Measurements from ENCODE around the gene CREB3L4. TPM values are rescaled to one million over a fixed set of nuclear protein-coding genes. Genes with fewer than 3 reads are reported as not detected.

Gene CREB3L4
- total and polyA plus RNA-seq, 2 of the 4 experiments (the other 2 are of a cell fraction) = 6.5 to 9.8 TPM

- no peak overlapping the region for H3K27ac ChIP-seq (ENCODE audit: insufficient read depth, low read length)
- WGBS, 2 experiments (ENCODE audit: extremely low coverage in 2 of 2, insufficient read length in 1 of 2) = no CpG with 5 or more reads among the region's 2 CpGs
Observed at GRCh38 chr1:153991806-153992205, 24.1 kb downstream of the CREB3L4 start.

More at GRCh38 chr1:153991806-153992205, 24.1 kb downstream of the CREB3L4 start:
- Histone ChIP-seq H3K79me1 (ENCODE audit: low read depth in 1 of 2, low read length in 2 of 2) (peaks cover 17 to 37% of the 10 kb centered on the region in 2 experiments), H3K36me3 (ENCODE audit: control insufficient read depth, insufficient read depth, low read length) (peaks cover 28% of the 10 kb centered on the region), H3K9me3 (ENCODE audit: control insufficient read depth, insufficient read depth, low read length) (no peaks in the 10 kb centered on the region), H2AK9ac (replicated peaks; ENCODE audit: low read depth, low read length, poor library complexity) (no peak overlapping the region), H4K5ac (ENCODE audit: low read depth, low read length) (no peak overlapping the region), H3K27me3 (ENCODE audit: control insufficient read depth, insufficient read depth, low read length) (no peaks in the 10 kb centered on the region), H2BK15ac (ENCODE audit: low read depth, low read length) (no peak overlapping the region), H4K8ac (ENCODE audit: low read depth in 2 of 2, low read length in 2 of 2) (no peak overlapping the region; a peak in 1 of 4 replicates), H3K18ac (ENCODE audit: low read depth, low read length) (no peak overlapping the region), H3K9me1 (ENCODE audit: insufficient read depth, low read length) (peaks cover 4% of the 10 kb centered on the region; the same call in 1 of the 2 replicates), H3K23ac (ENCODE audit: low read depth, low read length) (peak overlapping the region; percentile 72; the same call in 1 of the 2 replicates), H4K20me1 (ENCODE audit: insufficient read depth, low read length) (peaks cover 23% of the 10 kb centered on the region; the same call in 1 of the 2 replicates), H2AK5ac (ENCODE audit: low read depth, low read length) (no peak overlapping the region), H3K14ac (replicated peaks; ENCODE audit: low read depth, low read length) (peak overlapping the region; percentile 15; the same call in 1 of the 2 replicates), H2BK120ac (ENCODE audit: low read depth, low read length) (no peak overlapping the region), H3K9ac (ENCODE audit: low read depth, low read length) (peak overlapping the region; percentile 14; the same call in 1 of the 2 replicates), H3K4me1 (ENCODE audit: control insufficient read depth, insufficient read depth, low read length) (0 out of 2 replicates have a peak, but pooled peaks cover 2% of the 10 kb centered on the region), H2BK20ac (ENCODE audit: low read depth, low read length) (no peak overlapping the region), H2BK5ac (ENCODE audit: low read depth, low read length, poor library complexity, severe bottlenecking) (no peak overlapping the region), H3K4ac (ENCODE audit: low read depth, low read length) (no peak overlapping the region), H4K91ac (ENCODE audit: insufficient read depth, low read depth, low read length) (no peak overlapping the region), H3K4me3 (ENCODE audit: insufficient read depth, low read depth, low read length) (peak overlapping the region; percentile 57; the same call in 1 of the 2 replicates), H2AFZ (replicated peaks; ENCODE audit: low read length, poor library complexity) (no peak overlapping the region), H3K4me2 (ENCODE audit: low read depth, low read length) (peak overlapping the region; percentile 86), H3K56ac (ENCODE audit: extremely low read depth, insufficient read depth, low read length) (no peak overlapping the region)
- dilution Hi-C loops (cut with HindIII; ENCODE audit: low sequenced_read_pairs, unreplicated experiment) (no loop called here), intact Hi-C loops (cut with micrococcal nuclease) (loop anchor here (2.0 kb wide), 2 partner anchors 165 to 191 kb away; no protein-coding TSS in a partner anchor), in situ Hi-C loops (cut with MboI; ENCODE audit: low sequenced_read_pairs) (no loop called here)
- no TSS peak for BruUV-seq (replicated peaks)
- DNase-seq (no peak), ATAC-seq (ENCODE audit: low read depth) (no peak)
- TF ChIP-seq POLR2A (IDR thresholded peaks at IDR 0.05; ENCODE audit: low read depth, low read length) (no peak), CTCF (conservative IDR thresholded peaks at IDR 0.05; ENCODE audit: low read depth, low read length) (no peak), CEBPB (IDR thresholded peaks at IDR 0.05; ENCODE audit: low read depth, low read length) (no peak), ELK1 (IDR thresholded peaks at IDR 0.05; ENCODE audit: borderline replicate concordance, low read depth, low read length) (no peak), MAFK (IDR thresholded peaks at IDR 0.05; ENCODE audit: low read depth, low read length) (no peak), NFE2L2 (IDR thresholded peaks at IDR 0.05; ENCODE audit: low read depth, low read length) (no peak), RCOR1 (IDR thresholded peaks at IDR 0.05; ENCODE audit: insufficient replicate concordance, low read length) (no peak), CHD1 (IDR thresholded peaks at IDR 0.05; ENCODE audit: low read depth, low read length) (no peak), BHLHE40 (IDR thresholded peaks at IDR 0.05; ENCODE audit: low read depth, low read length) (no peak), MAZ (IDR thresholded peaks at IDR 0.05; ENCODE audit: borderline replicate concordance, low read depth, low read length) (no peak), RFX5 (IDR thresholded peaks at IDR 0.05; ENCODE audit: low read depth, low read length) (no peak), FOS (IDR thresholded peaks at IDR 0.05; ENCODE audit: low read depth, low read length) (no peak)
- CTCF ChIA-PET = no interaction called here
- POLR2A ChIA-PET (ENCODE audit: unreplicated experiment) = interaction anchor here (0.6 kb wide), 1 partner anchor 14 kb away, joined by 6 read pairs; no protein-coding TSS in a partner anchor
